GM21825 (cell line): Measurements from ENCODE around the gene ZFYVE1.
"Not testable (repeated sequence)": the region's sequence is repeated elsewhere in the genome, so short reads cannot be mapped to it uniquely, and the experiment has no call there.

Source experiments
- ATAC-seq: cut with Tn5 transposase; IDR thresholded peaks from one replicate; pipeline ENCODE4 v1.9.1; 2021; ENCODE audit warnings: mild to moderate bottlenecking, moderate library complexity; ENCODE audit not compliant: unreplicated experiment

Gene ZFYVE1

DNA sequence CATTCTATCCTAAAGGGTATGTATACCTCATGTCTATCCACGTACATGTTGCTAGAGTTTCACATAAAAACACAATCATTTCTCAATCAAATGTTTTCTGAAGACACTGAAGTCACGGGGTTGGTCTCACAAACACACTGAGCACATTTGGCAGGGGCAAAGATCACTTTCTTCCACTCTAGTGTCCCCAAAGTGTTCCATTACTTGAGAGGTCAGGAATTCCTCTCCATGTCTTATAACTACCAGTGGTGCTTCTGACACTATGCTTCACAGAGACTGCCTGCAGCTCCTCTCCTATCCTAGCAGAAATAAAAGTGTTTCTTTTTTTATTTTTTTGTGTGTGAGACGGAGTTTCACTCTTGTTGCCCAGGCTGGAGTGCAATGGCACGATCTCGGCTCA is 19.1 kb downstream of the ZFYVE1 start:
- no peak for ATAC-seq

DNA sequence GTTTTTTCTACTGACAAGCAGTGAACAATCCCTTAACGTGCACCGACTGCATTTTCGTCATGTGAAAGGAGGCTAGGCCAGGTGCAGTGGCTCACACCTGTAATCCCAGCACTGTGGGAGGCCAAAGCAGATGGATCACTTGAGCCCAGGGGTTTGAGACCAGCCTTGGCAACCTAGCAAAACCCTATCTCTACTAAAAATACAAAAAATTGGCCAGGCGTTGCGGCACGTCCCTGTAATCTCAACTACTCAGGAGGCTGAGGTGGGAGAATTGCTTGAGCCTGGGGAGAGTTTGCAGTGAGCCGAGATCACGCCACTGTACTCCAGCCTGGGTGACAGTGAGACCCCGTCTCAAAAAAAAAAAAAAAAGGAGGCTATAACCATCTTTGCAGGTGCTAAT is 22.3 kb downstream of the ZFYVE1 start:
- ATAC-seq: not testable (repeated sequence)

DNA sequence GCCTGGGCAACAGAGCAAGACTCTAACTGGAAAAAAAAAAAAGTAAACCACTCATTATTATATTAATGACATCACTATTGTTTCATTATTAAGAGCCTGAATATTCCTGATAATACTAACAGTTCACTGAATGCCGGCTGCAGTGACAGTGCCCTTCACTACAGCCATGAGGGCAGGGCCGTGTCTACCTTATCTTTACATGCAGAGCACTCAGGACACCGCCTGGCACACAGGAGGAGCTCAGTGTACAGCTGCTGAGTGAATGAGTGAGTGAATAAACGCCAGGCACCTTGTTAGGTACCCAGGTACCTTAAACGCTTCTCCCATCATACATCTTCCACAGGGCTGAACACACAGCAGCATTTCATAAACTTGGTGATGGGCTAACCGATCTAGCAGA is 23.2 kb downstream of the ZFYVE1 start:
- no peak for ATAC-seq

DNA sequence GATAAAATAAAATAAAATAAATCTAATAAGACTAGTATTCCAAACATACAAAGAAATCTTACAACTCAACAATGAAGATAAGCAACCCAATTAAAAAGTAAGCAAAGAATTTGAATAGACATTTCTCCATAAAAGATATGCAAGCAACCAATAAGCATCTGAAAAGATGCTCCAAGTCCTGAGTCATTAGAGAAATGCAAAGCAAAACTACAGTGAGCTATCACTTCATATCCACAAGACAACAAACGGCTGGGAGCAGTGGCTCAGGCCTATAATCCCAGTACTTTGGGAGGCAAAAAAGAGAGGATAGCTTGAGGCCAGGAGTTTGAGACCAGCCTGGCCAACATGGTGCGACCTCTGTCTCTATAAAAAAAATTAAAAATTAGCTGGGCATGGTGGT is 26.8 kb downstream of the ZFYVE1 start:
- no peak for ATAC-seq

DNA sequence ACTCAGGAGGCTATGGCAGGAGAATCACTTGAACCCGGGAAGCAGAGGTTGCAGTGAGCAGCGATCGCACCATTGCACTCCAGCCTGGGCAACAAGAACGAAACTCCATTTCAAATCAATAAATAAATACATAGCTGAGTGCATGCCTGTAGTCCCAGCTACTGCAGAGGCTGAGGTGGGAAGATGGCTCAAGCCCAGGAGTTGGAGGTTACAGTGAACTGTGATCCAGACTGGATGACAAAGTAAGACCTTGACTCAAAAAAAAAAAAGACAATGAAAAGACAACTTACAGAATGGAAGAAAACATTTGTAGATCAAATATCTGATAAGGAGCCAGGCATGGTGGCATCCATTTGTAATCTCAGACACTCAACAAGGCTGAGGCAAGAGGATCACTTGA is 27.6 kb downstream of the ZFYVE1 start:
- ATAC-seq: no peak

DNA sequence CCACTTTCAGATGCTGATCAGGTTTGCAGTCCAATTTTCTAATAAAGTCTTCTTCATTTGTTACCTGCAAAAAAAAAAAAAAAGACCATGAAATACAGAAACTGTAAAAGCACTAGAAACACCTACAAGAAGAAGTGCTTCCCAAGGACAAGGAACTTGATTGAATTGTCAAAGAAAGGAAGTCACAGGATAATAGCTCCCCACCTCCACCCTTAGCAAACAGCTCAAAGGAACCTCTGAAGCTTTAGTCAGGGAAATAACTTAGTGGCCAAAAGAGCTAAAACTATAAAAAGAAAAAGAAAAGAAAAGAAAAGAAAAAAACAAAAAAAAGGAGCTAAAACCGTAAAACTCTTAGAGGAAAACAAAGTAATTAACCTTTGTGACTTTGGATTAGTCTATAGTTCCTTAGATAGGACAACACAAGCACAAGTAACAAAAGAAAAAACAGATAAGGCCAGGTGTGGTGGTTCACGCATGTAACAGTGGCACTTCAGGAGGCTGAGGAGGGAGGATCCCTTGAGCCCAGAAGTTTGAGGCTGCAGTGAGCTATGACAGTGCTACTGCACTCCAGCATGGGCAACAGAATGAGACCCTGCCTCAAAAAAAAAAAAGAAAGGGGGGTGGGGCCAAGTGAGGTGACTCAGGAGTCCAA is 28.5 kb downstream of the ZFYVE1 start:
- no peak for ATAC-seq

DNA sequence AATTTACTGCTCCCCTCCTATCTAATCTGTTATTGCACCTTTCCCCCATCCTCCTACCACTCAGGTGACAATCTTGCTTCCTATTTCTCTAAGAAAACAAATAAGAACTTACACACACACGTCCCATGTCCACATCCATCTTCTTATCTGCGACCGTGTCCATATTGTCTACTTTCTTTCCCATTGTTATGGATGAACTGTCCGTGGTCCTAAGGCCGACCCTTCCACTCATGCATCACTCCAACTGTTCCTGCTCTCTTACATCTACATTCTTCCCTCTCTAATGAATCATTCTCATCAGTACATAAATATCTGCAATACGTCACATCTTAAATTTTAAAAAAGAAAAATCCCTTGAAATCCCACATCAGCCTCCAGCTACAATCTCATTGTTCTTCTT is 30.0 kb downstream of the ZFYVE1 start:
- no peak for ATAC-seq

DNA sequence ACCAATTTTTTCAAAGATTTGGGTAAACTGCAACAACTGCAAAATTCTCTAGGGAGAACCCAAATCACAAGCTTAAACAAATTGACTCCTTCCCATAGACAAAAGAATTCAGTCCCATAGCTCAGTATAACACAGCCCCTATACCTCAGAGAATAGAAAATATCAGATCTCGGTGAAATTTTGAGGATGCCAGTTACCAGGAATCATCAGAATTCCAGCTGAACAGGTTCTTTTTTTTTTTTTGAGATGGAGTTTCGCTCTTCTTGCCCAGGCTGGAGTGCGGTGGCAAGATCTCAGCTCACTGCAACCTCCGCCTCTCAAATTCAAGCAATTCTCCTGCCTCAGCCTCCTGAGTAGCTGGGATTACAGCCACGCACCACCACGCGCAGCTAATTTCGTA is 36.7 kb downstream of the ZFYVE1 start:
- ATAC-seq: no peak

DNA sequence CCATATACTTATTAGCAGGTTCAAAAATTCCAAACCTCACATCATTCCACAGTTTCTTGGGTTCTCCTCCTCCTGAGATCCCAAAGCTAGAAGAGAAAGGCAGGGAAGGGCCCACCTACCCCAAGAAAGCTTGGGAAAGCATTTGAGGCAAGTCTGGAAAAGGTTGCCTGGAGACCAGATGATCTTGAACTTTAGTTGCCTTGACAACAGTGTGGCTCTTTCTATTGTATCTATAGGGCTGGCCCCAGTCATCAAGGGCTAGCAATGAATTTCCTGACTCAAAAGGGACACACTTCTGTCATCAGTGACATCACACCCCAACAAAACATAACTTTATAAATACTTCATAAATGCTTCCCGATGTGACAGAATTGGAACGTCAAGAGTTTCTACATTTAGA is 40.0 kb downstream of the ZFYVE1 start:
- ATAC-seq: no peak

DNA sequence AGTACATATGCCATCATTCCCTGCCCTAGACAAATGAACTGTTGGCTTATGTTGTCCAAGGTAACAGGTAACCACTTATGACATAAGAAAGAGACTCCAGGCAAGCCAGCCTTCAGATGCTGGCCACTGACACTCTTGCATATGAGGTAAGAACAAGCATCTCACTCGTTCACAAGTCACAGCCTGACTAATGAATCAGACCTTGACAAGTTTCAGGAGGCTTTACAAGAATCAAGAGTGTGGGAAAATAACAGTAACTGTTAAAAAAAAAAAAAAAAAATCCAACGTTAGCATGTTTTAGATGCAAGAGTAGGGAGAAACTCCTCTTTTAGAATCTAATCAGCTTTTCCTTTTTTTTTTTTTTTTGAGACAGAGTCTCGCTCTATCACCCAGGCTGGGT is 40.7 kb downstream of the ZFYVE1 start:
- ATAC-seq: no peak

DNA sequence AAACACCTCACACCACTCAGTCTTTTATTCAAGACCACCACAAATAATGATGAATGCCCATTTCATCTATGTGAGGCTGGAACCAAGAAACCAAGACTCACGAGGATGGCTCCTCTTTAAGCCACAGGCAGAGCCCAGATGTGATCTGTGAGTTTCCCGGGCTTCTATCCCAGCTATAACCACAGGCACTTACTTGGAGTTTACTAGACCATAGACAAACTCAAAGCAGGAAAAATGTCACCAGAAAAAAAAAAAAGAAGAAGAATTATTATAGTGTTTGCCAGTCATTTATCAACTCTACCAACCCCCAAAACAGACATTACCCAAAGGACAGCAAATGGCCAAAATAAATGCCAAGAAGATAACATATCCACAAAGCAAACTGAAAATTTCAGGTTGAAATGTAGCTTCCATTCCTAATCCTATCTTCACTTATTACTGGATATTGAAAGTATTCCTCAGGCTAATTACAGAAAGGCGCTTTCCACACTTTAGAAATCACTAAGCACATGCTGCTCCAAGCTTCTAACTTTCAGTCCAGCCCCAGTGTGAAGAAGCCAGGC is 44.7 kb downstream of the ZFYVE1 start:
- no peak for ATAC-seq

DNA sequence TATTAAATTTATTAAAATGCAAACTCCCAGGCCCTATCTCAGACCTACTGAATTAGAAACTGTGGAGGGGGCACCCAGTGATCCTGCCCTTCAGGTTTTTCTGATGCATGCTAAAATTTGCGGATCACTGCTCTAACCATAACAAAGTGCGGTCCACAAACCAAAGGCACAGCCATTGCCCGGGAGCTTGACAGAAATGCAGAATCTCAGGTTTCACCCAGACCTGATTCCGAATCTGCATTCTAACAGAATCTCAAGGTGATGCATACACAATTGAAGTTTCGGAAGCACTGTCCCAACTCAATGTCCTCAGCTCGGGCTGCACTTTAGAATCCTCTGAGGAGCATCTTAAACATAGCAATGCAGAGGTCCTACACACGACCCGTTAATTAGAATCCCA is 46.0 kb downstream of the ZFYVE1 start:
- no peak for ATAC-seq

DNA sequence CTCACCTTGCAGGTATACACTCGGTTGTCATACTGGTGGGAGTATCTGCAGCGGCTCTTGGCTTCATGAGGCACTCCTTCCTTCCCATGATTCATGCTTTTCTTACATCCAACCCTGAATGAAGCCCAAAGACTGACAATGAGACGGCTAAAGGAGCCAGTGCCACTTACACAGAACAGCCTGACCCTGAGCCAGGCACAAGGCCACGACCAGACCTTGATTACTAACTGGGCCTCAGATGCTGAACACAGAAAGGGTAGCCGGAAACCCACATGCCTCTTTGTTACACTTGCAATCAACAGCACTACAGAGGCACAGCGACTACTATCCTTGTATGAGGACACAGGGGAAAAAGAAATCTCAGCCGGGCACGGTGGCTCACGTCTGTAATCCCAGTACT is 48.0 kb downstream of the ZFYVE1 start:
- ATAC-seq: no peak

DNA sequence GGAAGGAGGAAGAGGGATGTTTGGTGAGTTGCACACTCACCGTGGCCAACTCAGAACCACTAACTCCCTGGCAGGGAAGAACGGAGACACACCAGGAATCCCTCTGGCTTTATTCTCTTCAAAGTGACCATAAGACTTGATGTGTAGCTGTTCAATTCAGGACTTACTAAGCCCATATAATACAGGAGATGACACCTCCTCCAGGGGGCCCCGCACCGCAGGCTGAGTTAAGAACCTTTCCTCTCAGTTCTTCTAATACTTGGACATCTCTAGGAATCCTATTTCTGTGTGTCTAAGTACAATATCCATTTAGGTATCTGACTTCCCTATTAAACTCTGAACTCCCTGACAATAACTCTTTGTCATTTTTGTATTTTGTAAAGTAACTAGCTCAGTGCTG is 51.1 kb downstream of the ZFYVE1 start:
- no peak for ATAC-seq

DNA sequence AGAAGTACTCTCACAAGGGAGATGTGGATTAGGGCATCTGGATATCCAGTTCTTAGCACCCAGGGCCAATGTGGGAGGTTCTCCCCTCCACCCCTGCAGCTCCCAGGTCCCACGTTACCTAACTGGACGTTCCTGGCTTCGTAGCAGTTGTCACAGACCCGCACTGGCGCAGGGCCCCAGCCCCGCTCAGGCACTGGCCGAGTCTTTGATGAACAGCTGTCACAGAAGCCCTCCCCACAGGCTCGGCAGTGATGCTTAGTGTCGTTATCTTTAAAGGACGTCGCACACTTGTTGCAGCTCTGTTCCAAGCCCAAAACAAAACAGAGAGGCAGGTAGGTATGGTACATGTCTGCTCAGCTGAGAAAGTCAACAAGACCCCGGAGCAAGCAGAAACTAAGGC is 52.2 kb downstream of the ZFYVE1 start:
- no peak for ATAC-seq

DNA sequence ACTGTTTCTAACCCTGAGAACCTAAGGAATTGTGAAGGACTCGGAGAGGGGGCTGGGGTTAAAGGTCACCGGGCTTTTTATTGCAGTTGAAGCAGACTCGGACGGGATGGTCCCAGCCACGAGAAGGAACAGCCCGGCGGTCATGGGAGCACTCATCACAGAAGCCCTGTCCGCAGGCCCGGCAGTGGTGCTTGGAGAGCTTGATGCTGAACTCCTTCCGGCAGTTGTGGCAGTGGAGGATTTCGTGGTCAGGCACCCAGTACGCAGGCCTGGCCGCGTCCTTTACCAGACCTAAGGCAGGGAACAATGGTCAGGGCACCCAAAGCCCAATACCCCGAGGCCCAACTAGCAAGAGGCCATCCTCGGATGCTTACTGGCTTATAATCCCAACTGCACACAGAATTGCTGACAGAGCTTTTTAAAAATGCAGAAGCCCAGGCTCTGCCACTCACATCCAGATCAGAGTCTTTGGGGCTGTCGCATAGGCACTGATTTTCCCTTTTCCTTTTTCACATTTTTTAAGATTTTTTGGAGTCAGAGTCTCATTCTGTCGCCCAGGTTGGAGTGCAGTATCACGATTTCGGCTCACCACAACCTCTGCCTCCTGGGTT is 56.0 kb downstream of the ZFYVE1 start:
- no peak for ATAC-seq

DNA sequence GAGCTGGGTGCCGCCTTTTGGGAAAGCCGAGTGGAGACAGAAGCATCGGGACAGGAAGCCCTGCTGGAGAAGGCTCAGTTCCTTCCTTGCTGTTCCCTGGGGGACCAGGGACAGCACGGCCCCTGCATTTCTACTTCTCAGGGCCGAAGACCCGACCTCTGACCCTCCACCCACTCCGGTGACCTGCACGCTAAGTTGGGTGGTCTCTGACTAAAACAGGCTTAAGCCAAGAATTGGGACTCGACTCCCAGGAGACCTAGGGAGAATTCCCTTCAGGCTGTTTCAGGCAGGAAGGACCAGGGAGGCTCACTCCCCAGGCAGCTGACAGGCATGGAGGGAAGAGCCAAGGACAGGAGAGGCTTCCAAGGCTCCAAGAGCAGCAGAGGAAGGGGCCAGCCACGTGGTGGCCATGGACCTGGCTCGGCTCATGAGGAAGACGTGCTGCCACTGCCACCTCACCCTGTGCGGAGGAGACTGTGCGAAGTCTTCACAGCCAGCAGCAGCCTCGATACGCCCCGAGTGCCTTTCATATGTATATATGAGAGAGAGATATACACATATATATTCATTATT is 56.8 kb downstream of the ZFYVE1 start:
- no peak for ATAC-seq

DNA sequence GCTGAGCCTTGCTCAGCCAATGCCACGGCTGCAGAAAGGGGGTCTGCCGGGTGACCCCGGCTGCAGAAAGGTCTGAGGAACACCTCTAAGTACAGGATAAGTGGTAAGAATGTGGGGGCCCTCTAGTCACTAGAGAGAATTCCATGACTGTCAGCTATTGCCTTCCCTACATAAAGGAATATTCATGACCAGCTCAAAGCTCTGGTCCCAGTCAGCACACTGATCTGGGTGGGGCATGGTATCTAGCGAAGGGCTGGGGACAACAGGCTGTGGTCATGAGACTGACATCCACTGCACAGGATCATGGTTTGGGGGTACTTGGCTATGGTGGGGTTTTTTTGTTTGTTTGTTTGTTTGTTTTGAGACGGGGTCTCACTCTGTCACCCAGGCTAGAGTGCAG is 58.6 kb downstream of the ZFYVE1 start:
- ATAC-seq: no peak

DNA sequence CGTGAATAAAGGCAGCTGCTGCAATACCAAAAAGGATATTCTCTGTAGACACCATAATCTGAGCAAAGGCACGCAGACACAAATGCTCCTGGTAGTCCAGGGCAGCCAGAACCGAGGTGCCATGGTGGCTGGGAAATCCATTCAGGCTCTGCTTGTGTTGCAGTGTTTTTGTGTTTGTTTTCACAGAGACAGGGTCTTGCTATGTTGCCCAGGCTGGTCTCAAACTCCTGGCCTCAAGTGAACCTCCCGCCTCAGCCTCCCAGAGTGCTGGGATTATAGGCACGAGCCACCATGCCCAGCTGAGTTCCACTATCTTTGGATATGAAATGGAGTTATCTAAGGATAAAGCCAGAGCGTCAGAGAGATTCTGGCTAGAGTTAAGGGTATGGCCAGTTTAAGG is 60.9 kb downstream of the ZFYVE1 start:
- no peak for ATAC-seq

DNA sequence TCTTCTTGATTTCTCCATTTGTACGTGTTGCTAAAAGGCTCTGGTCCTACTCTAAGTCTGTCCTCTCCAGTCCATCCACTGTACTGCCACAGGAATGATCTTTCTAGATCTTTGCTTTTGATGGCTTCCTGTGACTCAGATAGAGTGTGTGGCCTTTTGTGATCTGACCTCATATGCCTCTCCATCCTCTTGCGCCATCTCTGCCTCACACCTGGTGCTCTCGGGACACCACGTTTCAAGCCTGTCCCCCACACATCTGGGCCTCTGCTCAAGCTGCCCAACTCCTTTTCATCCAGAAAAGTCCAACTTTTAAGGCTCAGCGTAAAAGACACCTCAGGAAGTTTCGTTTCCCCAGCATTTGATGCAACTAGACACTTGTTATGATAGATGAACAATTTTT is 61.7 kb downstream of the ZFYVE1 start:
- ATAC-seq: no peak

DNA sequence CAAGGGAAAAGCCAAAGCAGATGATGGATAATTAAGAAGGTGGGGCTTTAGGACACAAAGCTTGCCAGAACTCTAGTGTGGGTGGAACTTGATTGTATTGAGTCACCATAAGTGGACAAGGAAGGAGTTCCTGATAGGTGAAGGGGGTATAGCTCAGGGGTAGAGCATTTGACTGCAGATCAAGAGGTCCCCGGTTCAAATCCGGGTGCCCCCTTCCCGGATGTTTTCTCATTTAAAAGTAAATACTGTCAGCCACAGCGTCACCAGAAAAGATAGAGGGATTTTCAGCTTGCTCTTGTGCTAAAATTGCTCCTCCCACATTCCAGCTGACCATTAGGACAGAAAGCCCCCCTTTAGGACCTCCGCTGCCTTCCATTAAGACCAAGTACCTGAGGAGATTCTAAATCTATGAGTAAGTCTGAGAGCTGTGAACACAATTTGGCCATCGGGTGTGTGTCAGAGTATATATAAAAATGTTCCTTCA is 64.0 kb downstream of the ZFYVE1 start:
- ATAC-seq: no peak

DNA sequence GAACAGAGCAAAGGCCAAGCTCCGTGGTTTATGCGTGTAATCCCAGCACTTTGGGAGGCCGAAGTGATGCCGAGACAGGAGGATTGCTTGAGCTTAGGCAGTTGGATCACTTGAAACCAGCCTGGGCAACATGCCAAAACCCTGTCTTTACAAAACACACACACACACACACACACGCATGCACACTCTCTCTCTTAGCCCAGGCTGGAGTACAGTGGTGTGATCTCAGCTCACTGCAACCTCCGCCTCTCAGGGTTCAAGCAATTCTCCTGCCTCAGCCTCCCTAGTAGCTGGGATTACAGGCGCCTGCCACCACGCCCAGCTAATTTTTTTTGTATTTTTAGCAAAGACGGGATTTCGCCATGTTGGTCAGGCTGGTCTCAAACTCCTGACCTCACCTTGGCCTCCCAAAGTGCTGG is 64.6 kb downstream of the ZFYVE1 start:
- not testable (repeated sequence) for ATAC-seq
